GM12878 (cell line): ENCODE results near the gene TSPAN7. TPM values are rescaled to one million over a fixed set of nuclear protein-coding genes. Genes with fewer than 3 reads are reported as not detected.

Experiments
- ATAC-seq: fragments of 200-7000 bp; cut with Tn5 transposase; 3 replicates; pipeline ENCODE4 v1.9.1; 2020; ENCODE audit warnings: mild to moderate bottlenecking, moderate library complexity
- BruUV-seq: library from RNA; stranded (reverse); fragments of 400-500 nt; replicated peaks from 2 replicates; lab custom pipeline; 2021; lab: Mats Ljungman, UMichigan
- CTCF ChIA-PET: fragments of 300-600 bp; sonication (Branson Sonifier 250); formaldehyde crosslinking; extraction: SDS; loops from one replicate; lab custom pipeline; 2021; ENCODE audit warnings: inconsistent platforms; lab: Yijun Ruan, JAX
- POLR2A ChIA-PET: fragments of 350-600 bp; formaldehyde crosslinking; extraction: SDS; loops from one replicate; lab custom pipeline; 2021; ENCODE audit warnings: inconsistent platforms; lab: Charles Lee
- RAD21 ChIA-PET: fragments of 300-600 bp; sonication (Branson Sonifier 250); formaldehyde crosslinking; loops from one replicate; lab custom pipeline; 2023; ENCODE audit warnings: antibody characterized with exemption; ENCODE audit not compliant: unreplicated experiment; lab: Charles Lee
- SMC1A ChIA-PET: fragments of 300-600 bp; sonication (Branson Sonifier 250); formaldehyde crosslinking; loops from one replicate; lab custom pipeline; 2023; ENCODE audit not compliant: unreplicated experiment, uncharacterized antibody; lab: Charles Lee
- DNase-seq: peaks from one replicate; pipeline ENCODE4 v3.0.0-alpha.2; 2011; ENCODE audit warnings: low read depth, low spot score
- FAIRE-seq: peaks from 3 replicates; lab custom pipeline; 2011; peaks lifted over from hg19 to GRCh38; lab: Jason Lieb, UNC
- H2AFZ ChIP-seq: 2 replicates; pipeline ENCODE4 v1.6.0; 2011; ENCODE audit warnings: low read depth, low read length, control low read depth; ENCODE audit not compliant: control insufficient read depth
- H3K27ac ChIP-seq: 2 replicates; pipeline ENCODE4 v1.5.1; 2011; ENCODE audit warnings: control low read depth; ENCODE audit not compliant: control insufficient read depth, insufficient read depth
- H3K27me3 ChIP-seq, 2 experiments: replicated peaks in 1 of 2; 2 replicates each; pipeline versions ENCODE4 v1.6.0 to v1.6.1; 2011; ENCODE audit warnings: low read length in 1 of 2; ENCODE audit not compliant: control insufficient read depth in 2 of 2, insufficient read depth in 2 of 2
- H3K36me3 ChIP-seq, 2 experiments: 2 replicates each; pipeline ENCODE4 v1.5.1; 2011; ENCODE audit warnings: low read length in 1 of 2; ENCODE audit not compliant: control insufficient read depth in 2 of 2, insufficient read depth in 2 of 2
- H3K4me1 ChIP-seq: 2 replicates; pipeline ENCODE4 v1.6.1; 2011; ENCODE audit warnings: mild to moderate bottlenecking, low read length, moderate library complexity, mixed read lengths; ENCODE audit not compliant: control insufficient read depth, insufficient read depth
- H3K4me2 ChIP-seq: 2 replicates; pipeline ENCODE4 v1.6.0; 2011; ENCODE audit warnings: control low read depth; ENCODE audit not compliant: control insufficient read depth, insufficient read depth
- H3K4me3 ChIP-seq: fragments of 200-600 bp; sonication (generic); 2 replicates; pipeline ENCODE4 v1.5.1; 2016
- H3K79me2 ChIP-seq: 2 replicates; pipeline ENCODE4 v1.6.0; 2011; ENCODE audit warnings: low read length; ENCODE audit not compliant: control insufficient read depth, insufficient read depth
- H3K9ac ChIP-seq: 2 replicates; pipeline ENCODE4 v1.8.0; 2011; ENCODE audit warnings: low read length, control low read depth, mixed read lengths; ENCODE audit not compliant: control insufficient read depth, insufficient read depth
- H3K9me3 ChIP-seq: replicated peaks from 3 replicates; pipeline ENCODE4 v1.5.1; 2011; ENCODE audit warnings: mild to moderate bottlenecking, low read length; ENCODE audit not compliant: control insufficient read depth, insufficient read depth
- H4K20me1 ChIP-seq: 2 replicates; pipeline ENCODE4 v1.6.0; 2011; ENCODE audit not compliant: control insufficient read depth, insufficient read depth
- BCL11A ChIP-seq: IDR thresholded peaks from 2 replicates; pipeline ENCODE4 v1.6.1; 2011; ENCODE audit warnings: low read depth, low read length
- CREM ChIP-seq: IDR thresholded peaks from 2 replicates; pipeline ENCODE4 v1.6.1; 2014; ENCODE audit warnings: antibody characterized with exemption, low read depth
- DPF2 ChIP-seq: fragments of 450-650 bp; IDR thresholded peaks from 2 replicates; pipeline ENCODE4 v1.6.1; 2017; ENCODE audit warnings: mild to moderate bottlenecking
- FOXK2 ChIP-seq: fragments of 450-650 bp; IDR thresholded peaks from 2 replicates; pipeline ENCODE4 v1.6.1; 2017; ENCODE audit warnings: mild to moderate bottlenecking, moderate library complexity
- IKZF1 ChIP-seq: fragments of 450-650 bp; conservative IDR thresholded peaks from 2 replicates; pipeline ENCODE4 v1.6.1; 2017; ENCODE audit warnings: antibody characterized with exemption, mild to moderate bottlenecking
- NFIC ChIP-seq: IDR thresholded peaks from 2 replicates; pipeline ENCODE4 v1.6.1; 2012; ENCODE audit warnings: low read depth, mild to moderate bottlenecking, inconsistent platforms, low read length, moderate library complexity
- POLR2A ChIP-seq: IDR thresholded peaks from 2 replicates; pipeline ENCODE4 v1.6.1; 2011; ENCODE audit warnings: low read depth, mild to moderate bottlenecking, low read length
- RB1 ChIP-seq: fragments of 450-650 bp; formaldehyde crosslinking; IDR thresholded peaks from 2 replicates; pipeline ENCODE4 v1.6.1; 2017; ENCODE audit warnings: mild to moderate bottlenecking, borderline replicate concordance
- RBBP5 ChIP-seq: fragments of 200-600 bp; sonication (generic); conservative IDR thresholded peaks from 2 replicates; pipeline ENCODE4 v1.6.1; 2016
- TARDBP ChIP-seq: IDR thresholded peaks from 2 replicates; pipeline ENCODE4 v1.6.1; 2016; ENCODE audit warnings: borderline replicate concordance
- WGBS: methylation state at CpG from one replicate; pipeline ENCODE4 v1.1.6; 2016; ENCODE audit warnings: low lambda C conversion rate; ENCODE audit not compliant: insufficient replicate concordance, insufficient coverage; ENCODE audit errors: missing lambda C conversion rate; 5-methylcytosine and 5-hydroxymethylcytosine counted together
- in situ Hi-C: fragments of 300-500 bp; cut with MboI; formaldehyde crosslinking; loops from 9 replicates; pipeline ENCODE4 v1.14.3; 2018; ENCODE audit warnings: mixed read lengths
- intact Hi-C: fragments of 100-400 bp; cut with micrococcal nuclease; formaldehyde crosslinking; loops from one replicate; pipeline ENCODE4 v1.14.2; 2022; ENCODE audit not compliant: unreplicated experiment
- polyA plus RNA-seq, 11 experiments: library from polyadenylated mRNA; depleted of rRNA in 4 of 11; unstranded in 6 of 11; stranded (reverse) in 5 of 11; fragments of >200 nt; fragmentation: Nextera tagmentation in 4 of 11; fragmentation: Illumina TruSeq in 1 of 11; extraction: Ambion mirVana in 4 of 11; extraction: Trizol in 1 of 11; gene quantifications; 1 replicate in 1 of 11; 2 replicates in 10 of 11; pipeline versions ENCODE4 v1.2.1 to v1.2.3, GENCODE V29; 2011 to 2016; ENCODE audit warnings: inconsistent platforms in 2 of 11, missing spikeins in 2 of 11, low read depth in 1 of 11
- total RNA-seq, 4 experiments: library from RNA; depleted of rRNA in 3 of 4; stranded (reverse); fragments of >200 nt in 3 of 4; fragmentation: Illumina TruSeq in 1 of 4; extraction: Trizol in 1 of 4; gene quantifications; 2 replicates each; pipeline versions ENCODE4 v1.2.1 to v1.2.3, GENCODE V29; 2013 to 2021
- TF ChIP-seq, protein P1 (sequence below): IDR thresholded peaks from 2 replicates; pipeline ENCODE4 v1.6.1; 2012; ENCODE audit warnings: mild to moderate bottlenecking, low read depth, low read length
- TF ChIP-seq, protein P2 (sequence below): fragments of 150-350 bp; IDR thresholded peaks from 2 replicates; pipeline ENCODE4 v1.6.1; 2014; ENCODE audit warnings: mild to moderate bottlenecking, low read depth, low read length

TSPAN7 gene
- total and polyA plus RNA-seq, 10 of the 15 experiments (the other 5 are each of a cell fraction or from before 2014, with no cell fraction given), result 0.04 to 0.77 (median 0.14) TPM; not detected in 4

DNA sequence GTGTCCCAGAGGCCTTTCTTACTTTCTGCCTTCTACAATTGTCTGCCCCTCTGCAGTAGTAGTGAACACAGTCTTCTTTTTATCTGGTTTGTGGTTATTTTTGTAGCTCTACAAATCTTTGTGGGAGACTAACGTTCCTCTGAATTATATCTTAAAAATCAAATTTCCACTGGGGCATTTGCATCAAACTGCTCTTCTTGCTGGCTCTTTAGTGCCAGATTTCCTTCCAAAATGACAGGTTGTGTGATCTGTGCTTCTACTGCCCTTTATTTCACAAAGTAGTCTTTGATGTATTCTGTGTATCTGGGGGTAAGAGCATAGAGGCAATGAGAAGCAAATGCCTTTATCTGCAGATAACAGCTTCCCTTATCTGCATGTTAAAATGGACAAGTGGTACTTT is 34.5 kb downstream of the TSPAN7 start:
- Histone ChIP-seq H3K79me2 (no peaks in the 10 kb centered on the region), H3K4me2 (no peak overlapping the region), H3K27me3 (no peaks in the 10 kb centered on the region; a peak in 1 of 4 replicates), H3K4me3 (no peak overlapping the region), H3K9ac (no peak overlapping the region), H3K36me3 (no peaks in the 10 kb centered on the region), H2AFZ (no peak overlapping the region), H3K9me3 (no peaks in the 10 kb centered on the region), H4K20me1 (no peaks in the 10 kb centered on the region), H3K4me1 (no peaks in the 10 kb centered on the region), H3K27ac (no peak overlapping the region)
- ChIA-PET POLR2A (no interaction called here), SMC1A (no interaction called here), CTCF (no interaction called here), RAD21 (no interaction called here)
- ATAC-seq (no peak), DNase-seq (no peak), FAIRE-seq (no peak)
- in situ Hi-C loops, result no loop called here
- BruUV-seq, result no TSS peak
- intact Hi-C loops, result no loop called here
- WGBS, result 0% methylated on average over 1 of the region's 1 CpG
- TF ChIP-seq POLR2A (no peak), CREM (no peak)

DNA sequence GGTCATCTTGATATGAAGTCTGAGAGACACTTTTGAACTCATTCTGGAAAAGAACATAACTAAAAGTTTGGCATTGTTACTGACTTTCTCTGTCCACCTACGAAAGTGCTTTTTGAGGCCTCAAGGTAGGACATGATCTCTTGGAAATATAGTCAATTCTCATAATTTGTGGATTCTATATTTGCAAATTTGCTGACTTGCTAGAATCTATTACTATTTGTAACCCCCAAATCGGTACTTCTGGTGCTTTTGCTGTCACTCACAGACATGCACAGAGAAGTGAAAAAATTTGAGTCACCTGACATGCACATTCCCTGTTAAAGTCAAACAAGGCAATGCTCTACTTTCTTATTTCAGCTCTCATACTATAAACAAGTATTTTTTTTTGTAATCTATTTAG is 35.6 kb downstream of the TSPAN7 start:
- ChIA-PET CTCF (interaction anchor here (0.6 kb wide), 1 partner anchor 51 kb away, joined by 3 read pairs; no protein-coding TSS in a partner anchor), RAD21 (no interaction called here), SMC1A (no interaction called here), POLR2A (no interaction called here)
- no peak for TF ChIP-seq FOXK2
- TF ChIP-seq, protein P1, sequence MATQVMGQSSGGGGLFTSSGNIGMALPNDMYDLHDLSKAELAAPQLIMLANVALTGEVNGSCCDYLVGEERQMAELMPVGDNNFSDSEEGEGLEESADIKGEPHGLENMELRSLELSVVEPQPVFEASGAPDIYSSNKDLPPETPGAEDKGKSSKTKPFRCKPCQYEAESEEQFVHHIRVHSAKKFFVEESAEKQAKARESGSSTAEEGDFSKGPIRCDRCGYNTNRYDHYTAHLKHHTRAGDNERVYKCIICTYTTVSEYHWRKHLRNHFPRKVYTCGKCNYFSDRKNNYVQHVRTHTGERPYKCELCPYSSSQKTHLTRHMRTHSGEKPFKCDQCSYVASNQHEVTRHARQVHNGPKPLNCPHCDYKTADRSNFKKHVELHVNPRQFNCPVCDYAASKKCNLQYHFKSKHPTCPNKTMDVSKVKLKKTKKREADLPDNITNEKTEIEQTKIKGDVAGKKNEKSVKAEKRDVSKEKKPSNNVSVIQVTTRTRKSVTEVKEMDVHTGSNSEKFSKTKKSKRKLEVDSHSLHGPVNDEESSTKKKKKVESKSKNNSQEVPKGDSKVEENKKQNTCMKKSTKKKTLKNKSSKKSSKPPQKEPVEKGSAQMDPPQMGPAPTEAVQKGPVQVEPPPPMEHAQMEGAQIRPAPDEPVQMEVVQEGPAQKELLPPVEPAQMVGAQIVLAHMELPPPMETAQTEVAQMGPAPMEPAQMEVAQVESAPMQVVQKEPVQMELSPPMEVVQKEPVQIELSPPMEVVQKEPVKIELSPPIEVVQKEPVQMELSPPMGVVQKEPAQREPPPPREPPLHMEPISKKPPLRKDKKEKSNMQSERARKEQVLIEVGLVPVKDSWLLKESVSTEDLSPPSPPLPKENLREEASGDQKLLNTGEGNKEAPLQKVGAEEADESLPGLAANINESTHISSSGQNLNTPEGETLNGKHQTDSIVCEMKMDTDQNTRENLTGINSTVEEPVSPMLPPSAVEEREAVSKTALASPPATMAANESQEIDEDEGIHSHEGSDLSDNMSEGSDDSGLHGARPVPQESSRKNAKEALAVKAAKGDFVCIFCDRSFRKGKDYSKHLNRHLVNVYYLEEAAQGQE, result no peak
- TF ChIP-seq IKZF1, result no peak
- TF ChIP-seq TARDBP, result no peak
- TF ChIP-seq BCL11A, result no peak
- TF ChIP-seq RB1, result no peak
- no peak for TF ChIP-seq RBBP5
- TF ChIP-seq NFIC, result no peak
- no peak for TF ChIP-seq DPF2
- TF ChIP-seq, protein P2, sequence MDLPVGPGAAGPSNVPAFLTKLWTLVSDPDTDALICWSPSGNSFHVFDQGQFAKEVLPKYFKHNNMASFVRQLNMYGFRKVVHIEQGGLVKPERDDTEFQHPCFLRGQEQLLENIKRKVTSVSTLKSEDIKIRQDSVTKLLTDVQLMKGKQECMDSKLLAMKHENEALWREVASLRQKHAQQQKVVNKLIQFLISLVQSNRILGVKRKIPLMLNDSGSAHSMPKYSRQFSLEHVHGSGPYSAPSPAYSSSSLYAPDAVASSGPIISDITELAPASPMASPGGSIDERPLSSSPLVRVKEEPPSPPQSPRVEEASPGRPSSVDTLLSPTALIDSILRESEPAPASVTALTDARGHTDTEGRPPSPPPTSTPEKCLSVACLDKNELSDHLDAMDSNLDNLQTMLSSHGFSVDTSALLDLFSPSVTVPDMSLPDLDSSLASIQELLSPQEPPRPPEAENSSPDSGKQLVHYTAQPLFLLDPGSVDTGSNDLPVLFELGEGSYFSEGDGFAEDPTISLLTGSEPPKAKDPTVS, result no peak
- no peaks in the 10 kb centered on the region for H3K36me3 ChIP-seq
- H3K4me3 ChIP-seq, result no peak overlapping the region
- no peak overlapping the region for H3K9ac ChIP-seq
- 2% methylated on average over 2 of the region's 2 CpGs for WGBS
- H2AFZ ChIP-seq, result no peak overlapping the region
- no peak overlapping the region for H3K27ac ChIP-seq
- H3K79me2 ChIP-seq, result no peaks in the 10 kb centered on the region
- FAIRE-seq, result no peak
- no peak for ATAC-seq
- no TSS peak for BruUV-seq
- DNase-seq, result no peak
- intact Hi-C loops (no loop called here), in situ Hi-C loops (no loop called here)
- no peaks in the 10 kb centered on the region; a peak in 1 of 4 replicates for H3K27me3 ChIP-seq
- H3K4me1 ChIP-seq, result no peaks in the 10 kb centered on the region
- no peaks in the 10 kb centered on the region for H3K9me3 ChIP-seq
- no peaks in the 10 kb centered on the region for H4K20me1 ChIP-seq
- no peak overlapping the region for H3K4me2 ChIP-seq
